ENCODE results near the gene ELN.

The ELN gene

GRCh38 chr7:74013539-74014272, 14.3 kb upstream of the ELN start:
- no peak for DNase-seq (ENCODE audit: low read depth)
- no peak overlapping the region for H3K4me3 ChIP-seq (ENCODE audit: low read depth, low read length)
- TF ChIP-seq, protein P1, sequence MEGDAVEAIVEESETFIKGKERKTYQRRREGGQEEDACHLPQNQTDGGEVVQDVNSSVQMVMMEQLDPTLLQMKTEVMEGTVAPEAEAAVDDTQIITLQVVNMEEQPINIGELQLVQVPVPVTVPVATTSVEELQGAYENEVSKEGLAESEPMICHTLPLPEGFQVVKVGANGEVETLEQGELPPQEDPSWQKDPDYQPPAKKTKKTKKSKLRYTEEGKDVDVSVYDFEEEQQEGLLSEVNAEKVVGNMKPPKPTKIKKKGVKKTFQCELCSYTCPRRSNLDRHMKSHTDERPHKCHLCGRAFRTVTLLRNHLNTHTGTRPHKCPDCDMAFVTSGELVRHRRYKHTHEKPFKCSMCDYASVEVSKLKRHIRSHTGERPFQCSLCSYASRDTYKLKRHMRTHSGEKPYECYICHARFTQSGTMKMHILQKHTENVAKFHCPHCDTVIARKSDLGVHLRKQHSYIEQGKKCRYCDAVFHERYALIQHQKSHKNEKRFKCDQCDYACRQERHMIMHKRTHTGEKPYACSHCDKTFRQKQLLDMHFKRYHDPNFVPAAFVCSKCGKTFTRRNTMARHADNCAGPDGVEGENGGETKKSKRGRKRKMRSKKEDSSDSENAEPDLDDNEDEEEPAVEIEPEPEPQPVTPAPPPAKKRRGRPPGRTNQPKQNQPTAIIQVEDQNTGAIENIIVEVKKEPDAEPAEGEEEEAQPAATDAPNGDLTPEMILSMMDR (IDR thresholded peaks at IDR 0.05; ENCODE audit: low read depth, low read length, missing control alignments), result no peak

DNA sequence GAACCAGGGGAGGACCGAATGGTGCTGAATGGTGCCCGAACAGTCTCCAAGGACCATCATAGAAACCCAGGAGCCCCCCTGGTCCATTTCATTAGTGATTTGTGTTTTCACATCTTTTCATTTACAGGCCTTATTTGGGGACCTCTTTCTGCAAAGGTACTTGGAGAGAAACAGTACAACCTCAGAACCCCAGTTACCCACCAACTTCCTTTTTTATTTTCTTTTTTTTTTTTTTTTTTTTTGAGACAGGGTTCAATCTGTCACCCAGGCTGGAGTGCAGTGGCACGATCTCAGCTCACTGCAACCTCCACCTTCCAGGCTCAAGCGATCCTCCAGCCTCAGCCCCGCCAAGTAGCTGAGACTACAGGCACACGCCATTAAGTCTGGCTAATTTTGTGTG, 13.0 kb upstream of the ELN start:
- no peak overlapping the region for H3K4me3 ChIP-seq (ENCODE audit: low read depth, low read length)
- TF ChIP-seq, protein P1 (IDR thresholded peaks at IDR 0.05; ENCODE audit: low read depth, low read length, missing control alignments), result no peak
- DNase-seq (ENCODE audit: low read depth), result no peak

GRCh38 chr7:74015670-74016069, 12.3 kb upstream of the ELN start:
- H3K4me3 ChIP-seq (ENCODE audit: low read depth, low read length), result no peak overlapping the region
- TF ChIP-seq, protein P1 (IDR thresholded peaks at IDR 0.05; ENCODE audit: low read depth, low read length, missing control alignments), result no peak
- no peak for DNase-seq (ENCODE audit: low read depth)

GRCh38 chr7:74017125-74017524, 10.8 kb upstream of the ELN start:
- TF ChIP-seq, protein P1 (IDR thresholded peaks at IDR 0.05; ENCODE audit: low read depth, low read length, missing control alignments), result no peak
- DNase-seq (ENCODE audit: low read depth), result no peak
- no peak overlapping the region for H3K4me3 ChIP-seq (ENCODE audit: low read depth, low read length)

DNA sequence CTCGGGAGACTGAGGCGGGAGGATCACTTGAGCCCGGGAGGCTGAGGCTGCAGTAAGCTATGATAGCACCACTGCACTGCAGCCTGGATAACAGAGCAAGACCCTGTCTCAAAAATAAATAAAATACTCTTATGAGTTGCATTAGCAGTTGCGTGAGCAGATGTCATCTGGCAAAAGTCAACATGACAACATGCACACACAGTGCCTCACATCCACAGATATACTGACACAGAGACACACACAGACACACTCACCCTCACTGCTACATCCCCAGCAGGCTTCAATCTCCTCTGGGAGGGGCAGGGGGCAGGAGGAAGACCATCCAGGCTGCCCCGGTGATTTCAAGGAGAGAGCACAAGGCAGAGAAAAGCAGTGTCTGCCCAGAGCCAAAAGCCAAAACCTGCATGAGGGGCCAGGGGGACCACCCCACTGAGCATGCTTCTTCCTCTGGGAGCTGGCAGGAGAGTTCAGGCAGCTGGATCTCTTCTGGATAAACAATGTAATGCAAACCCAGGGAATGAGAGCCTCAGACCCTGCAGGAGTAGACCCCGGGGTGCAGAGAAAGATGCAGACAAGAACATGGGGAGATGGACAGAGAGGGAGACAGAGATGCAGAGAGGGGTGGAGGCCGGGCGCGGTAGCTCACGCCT, 9.6 kb upstream of the ELN start:
- DNase-seq (ENCODE audit: low read depth), result no peak
- TF ChIP-seq, protein P1 (IDR thresholded peaks at IDR 0.05; ENCODE audit: low read depth, low read length, missing control alignments), result no peak
- H3K4me3 ChIP-seq (ENCODE audit: low read depth, low read length), result no peak overlapping the region

DNA sequence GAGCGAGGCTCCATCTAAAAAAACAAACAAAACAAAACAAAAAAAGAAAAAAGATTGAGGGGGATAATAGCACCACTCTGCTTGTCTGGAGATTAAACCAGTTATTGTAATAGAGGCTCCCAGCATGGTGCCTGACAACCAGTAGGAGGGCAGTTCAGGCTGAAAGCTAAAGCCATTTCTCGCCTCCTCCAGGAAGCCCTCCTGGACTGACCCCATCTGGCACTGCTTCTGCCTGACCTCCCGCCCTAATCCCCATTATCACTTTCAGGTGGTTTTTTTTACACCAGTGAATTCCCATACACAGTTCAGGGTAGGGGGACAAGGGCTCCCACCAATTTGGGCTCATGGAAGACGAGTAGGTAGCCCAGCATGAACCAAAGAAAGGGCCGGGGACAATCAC, 8.8 kb upstream of the ELN start:
- TF ChIP-seq, protein P1 (IDR thresholded peaks at IDR 0.05; ENCODE audit: low read depth, low read length, missing control alignments), result no peak

GRCh38 chr7:74020390-74020789, 7.6 kb upstream of the ELN start:
- no peak overlapping the region for H3K4me3 ChIP-seq (ENCODE audit: low read depth, low read length)
- DNase-seq (ENCODE audit: low read depth), result no peak
- TF ChIP-seq, protein P1 (IDR thresholded peaks at IDR 0.05; ENCODE audit: low read depth, low read length, missing control alignments), result no peak

More for the DNA sequence above, 8.8 kb upstream of the ELN start:
- no peak overlapping the region for H3K4me3 ChIP-seq (ENCODE audit: low read depth, low read length)
- DNase-seq (ENCODE audit: low read depth), result no peak
